Measurements from ENCODE around the gene OCLN.

DNA sequence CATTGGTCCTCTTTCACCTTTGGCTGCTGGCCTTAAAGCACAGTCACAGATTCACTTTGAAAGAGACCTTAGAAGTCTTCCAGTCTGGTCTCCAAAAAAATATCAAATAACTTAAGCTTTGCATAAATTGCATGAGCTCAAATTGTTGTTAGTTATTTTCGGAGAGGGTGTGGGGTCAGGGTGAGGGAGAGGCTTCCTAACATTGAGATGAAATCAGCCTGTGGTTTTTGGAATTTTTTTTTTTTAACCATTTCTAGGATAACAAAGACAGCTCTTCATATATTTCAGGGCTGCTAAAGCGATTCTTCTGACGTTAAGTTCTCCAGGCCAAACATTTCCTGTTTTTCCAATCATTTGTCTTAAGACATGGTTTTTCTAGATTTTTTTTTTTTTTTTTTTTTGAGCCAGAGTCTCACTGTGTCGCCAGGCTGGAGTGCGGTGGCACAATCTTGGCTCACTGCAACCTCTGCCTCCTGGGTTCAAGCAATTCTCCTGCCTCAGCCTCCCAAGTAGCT is 4.5 kb downstream of the OCLN start:
- TF ChIP-seq, protein P1, sequence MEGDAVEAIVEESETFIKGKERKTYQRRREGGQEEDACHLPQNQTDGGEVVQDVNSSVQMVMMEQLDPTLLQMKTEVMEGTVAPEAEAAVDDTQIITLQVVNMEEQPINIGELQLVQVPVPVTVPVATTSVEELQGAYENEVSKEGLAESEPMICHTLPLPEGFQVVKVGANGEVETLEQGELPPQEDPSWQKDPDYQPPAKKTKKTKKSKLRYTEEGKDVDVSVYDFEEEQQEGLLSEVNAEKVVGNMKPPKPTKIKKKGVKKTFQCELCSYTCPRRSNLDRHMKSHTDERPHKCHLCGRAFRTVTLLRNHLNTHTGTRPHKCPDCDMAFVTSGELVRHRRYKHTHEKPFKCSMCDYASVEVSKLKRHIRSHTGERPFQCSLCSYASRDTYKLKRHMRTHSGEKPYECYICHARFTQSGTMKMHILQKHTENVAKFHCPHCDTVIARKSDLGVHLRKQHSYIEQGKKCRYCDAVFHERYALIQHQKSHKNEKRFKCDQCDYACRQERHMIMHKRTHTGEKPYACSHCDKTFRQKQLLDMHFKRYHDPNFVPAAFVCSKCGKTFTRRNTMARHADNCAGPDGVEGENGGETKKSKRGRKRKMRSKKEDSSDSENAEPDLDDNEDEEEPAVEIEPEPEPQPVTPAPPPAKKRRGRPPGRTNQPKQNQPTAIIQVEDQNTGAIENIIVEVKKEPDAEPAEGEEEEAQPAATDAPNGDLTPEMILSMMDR (IDR thresholded peaks at IDR 0.05; ENCODE audit: low read depth, low read length), result no peak
- TF ChIP-seq EZH2phosphoT487 (IDR thresholded peaks at IDR 0.05; ENCODE audit: low read depth), result no peak
